Neuronal stem cell (in vitro differentiated cells): ENCODE results near the gene IBA57.
"Not testable (repeated sequence)": the region's sequence is repeated elsewhere in the genome, so short reads cannot be mapped to it uniquely, and the experiment has no call there.

Experiments used
- DNase-seq: peaks from one replicate; pipeline ENCODE4 v3.0.0-alpha.2; 2013; ENCODE audit warnings: low spot score
- H2AFZ ChIP-seq: one replicate; pipeline ENCODE4 v1.6.1; 2013; ENCODE audit warnings: mild to moderate bottlenecking, low read length, inconsistent platforms
- H2AK5ac ChIP-seq: 2 replicates; pipeline ENCODE4 v1.6.1; 2013; ENCODE audit warnings: low read depth, mild to moderate bottlenecking, inconsistent platforms, low read length, moderate library complexity, mixed read lengths
- H2BK120ac ChIP-seq: 2 replicates; pipeline ENCODE4 v1.6.1; 2013; ENCODE audit warnings: low read depth, mild to moderate bottlenecking, inconsistent platforms, low read length, moderate library complexity, mixed read lengths
- H2BK12ac ChIP-seq: one replicate; pipeline ENCODE4 v1.6.1; 2013; ENCODE audit warnings: low read length, inconsistent platforms
- H2BK15ac ChIP-seq: 2 replicates; pipeline ENCODE4 v1.6.1; 2013; ENCODE audit warnings: mild to moderate bottlenecking, low read length, inconsistent platforms, mixed read lengths
- H2BK5ac ChIP-seq: one replicate; pipeline ENCODE4 v1.6.1; 2013; ENCODE audit warnings: inconsistent platforms, mild to moderate bottlenecking, low read length, moderate library complexity
- H3K14ac ChIP-seq: one replicate; pipeline ENCODE4 v1.6.1; 2013; ENCODE audit warnings: low read length, inconsistent platforms
- H3K18ac ChIP-seq: 2 replicates; pipeline ENCODE4 v1.6.1; 2013; ENCODE audit warnings: low read length, inconsistent platforms
- H3K23ac ChIP-seq: 2 replicates; pipeline ENCODE4 v1.6.1; 2013; ENCODE audit warnings: low read depth, mild to moderate bottlenecking, mixed read lengths, low read length, inconsistent platforms; ENCODE audit not compliant: poor library complexity
- H3K27ac ChIP-seq: replicated peaks from 3 replicates; pipeline ENCODE4 v1.5.1; 2013; ENCODE audit warnings: low read length, inconsistent platforms
- H3K27me3 ChIP-seq, 3 experiments: 2 replicates each; pipeline ENCODE4 v1.6.1; 2013; ENCODE audit warnings: low read length in 3 of 3, mild to moderate bottlenecking in 2 of 3, inconsistent platforms in 1 of 3, low read depth in 1 of 3, mixed read lengths in 1 of 3, moderate library complexity in 1 of 3; ENCODE audit not compliant: control insufficient read depth in 3 of 3, insufficient read depth in 3 of 3
- H3K36me3 ChIP-seq, 2 donors: replicated peaks in 1 of 2; 2 replicates each; pipeline ENCODE4 v1.6.1; 2013; ENCODE audit warnings: low read length in 2 of 2; ENCODE audit not compliant: control insufficient read depth in 2 of 2, insufficient read depth in 2 of 2
- H3K4ac ChIP-seq: 2 replicates; pipeline ENCODE4 v1.6.1; 2013; ENCODE audit warnings: inconsistent platforms, mild to moderate bottlenecking, low read length, moderate library complexity
- H3K4me1 ChIP-seq, 2 donors: 1 replicate in 1 of 2; 2 replicates in 1 of 2; pipeline ENCODE4 v1.6.1; 2013; ENCODE audit warnings: low read length in 2 of 2, low read depth in 1 of 2; ENCODE audit not compliant: control insufficient read depth in 2 of 2, insufficient read depth in 1 of 2
- H3K4me2 ChIP-seq: one replicate; pipeline ENCODE4 v1.6.1; 2013; ENCODE audit warnings: mild to moderate bottlenecking, low read length, inconsistent platforms; ENCODE audit not compliant: insufficient read depth, poor library complexity, severe bottlenecking
- H3K4me3 ChIP-seq, 2 donors: 2 replicates each; pipeline ENCODE4 v1.5.1; 2013; ENCODE audit warnings: low read length in 2 of 2, mild to moderate bottlenecking in 2 of 2, inconsistent platforms in 1 of 2, moderate library complexity in 1 of 2
- H3K79me1 ChIP-seq: one replicate; pipeline ENCODE4 v1.6.1; 2013; ENCODE audit warnings: low read depth, mild to moderate bottlenecking, inconsistent platforms, low read length, moderate library complexity
- H3K9ac ChIP-seq: one replicate; pipeline ENCODE4 v1.6.1; 2013; ENCODE audit warnings: mild to moderate bottlenecking, low read depth, low read length, inconsistent platforms; ENCODE audit not compliant: poor library complexity
- H3K9me3 ChIP-seq, 2 donors: replicated peaks in 1 of 2; 2 replicates each; pipeline versions ENCODE3 to v1.6.1; 2013; ENCODE audit warnings: low read length in 2 of 2, mild to moderate bottlenecking in 2 of 2, inconsistent platforms in 1 of 2, low read depth in 1 of 2, mixed read lengths in 1 of 2, moderate library complexity in 1 of 2; ENCODE audit not compliant: control insufficient read depth in 2 of 2, insufficient read depth in 1 of 2
- H4K8ac ChIP-seq: one replicate; pipeline ENCODE4 v1.6.1; 2013; ENCODE audit warnings: low read depth, mild to moderate bottlenecking, inconsistent platforms, low read length, moderate library complexity
- H4K91ac ChIP-seq: one replicate; pipeline ENCODE4 v1.6.1; 2013; ENCODE audit warnings: low read length, low read depth, mild to moderate bottlenecking, inconsistent platforms; ENCODE audit not compliant: poor library complexity
- WGBS, 2 donors: extraction: QIAGEN DNeasy Blood & Tissue Kit; methylation state at CpG; one replicate each; pipeline ENCODE4 v1.1.7; 2013; ENCODE audit warnings: missing lambda C conversion rate in 2 of 2, mixed read lengths in 1 of 2; ENCODE audit not compliant: insufficient read length in 2 of 2, insufficient replicate concordance in 1 of 2; ENCODE audit errors: extremely low coverage in 2 of 2; 5-methylcytosine and 5-hydroxymethylcytosine counted together

Gene IBA57

DNA sequence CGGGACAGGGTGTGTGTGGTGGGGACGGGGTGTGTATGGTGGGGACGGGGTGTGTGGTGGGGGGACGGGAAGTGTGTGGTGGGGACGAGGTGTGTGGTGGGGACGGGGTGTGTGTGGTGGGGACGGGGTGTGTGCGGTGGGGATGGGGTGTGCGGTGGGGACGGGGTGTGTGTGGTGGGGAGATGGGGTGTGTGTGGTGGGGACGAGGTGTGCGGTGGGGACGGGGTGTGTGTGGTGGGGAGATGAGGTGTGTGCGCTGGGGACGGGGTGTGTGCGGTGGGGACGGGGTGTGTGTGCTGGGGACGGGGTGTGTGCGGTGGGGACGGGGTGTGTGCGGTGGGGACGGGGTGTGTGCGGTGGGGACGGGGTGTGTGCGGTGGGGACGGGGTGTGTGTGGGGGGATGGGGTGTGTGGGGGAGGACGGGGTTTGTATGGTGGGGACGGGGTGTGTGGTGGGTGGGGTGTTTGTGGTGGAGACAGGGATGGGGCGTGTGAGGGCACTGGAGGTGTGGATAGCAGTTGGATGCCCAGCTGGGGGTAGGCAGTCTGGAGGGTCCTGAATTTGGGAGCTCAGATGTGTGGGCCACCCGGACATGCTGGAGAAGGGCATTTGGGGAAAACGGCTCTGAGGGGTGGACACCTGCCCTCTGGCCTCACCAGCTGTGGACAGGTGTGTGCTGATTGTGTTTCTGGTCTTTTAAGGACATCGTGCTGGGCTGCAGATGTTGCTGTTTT is 16.9 kb downstream of the IBA57 start:
- Histone ChIP-seq H4K8ac (no peak overlapping the region), H2AFZ (no peak overlapping the region), H3K4me3 (no peak overlapping the region), H2BK120ac (no peak overlapping the region), H3K18ac (no peak overlapping the region), H2BK12ac (no peak overlapping the region), H2AK5ac (no peak overlapping the region), H3K79me1 (no peaks in the 10 kb centered on the region), H3K23ac (no peak overlapping the region), H3K4me1 (peaks cover 0 to 1% of the 10 kb centered on the region in 2 donors), H4K91ac (no peak overlapping the region), H2BK15ac (no peak overlapping the region), H3K9me3 (no peaks in the 10 kb centered on the region), H3K9ac (no peak overlapping the region), H3K4ac (no peak overlapping the region), H3K4me2 (no peak overlapping the region), H3K27ac (no peak overlapping the region), H2BK5ac (no peak overlapping the region), H3K14ac (no peak overlapping the region), H3K27me3 (no peaks in the 10 kb centered on the region), H3K36me3 (peaks cover 0 to 5% of the 10 kb centered on the region in 2 donors)
- no peak for DNase-seq
- WGBS, 2 donors: 100% methylated on average over 6 of the region's 32 CpGs; no CpG with 5 or more reads in 1 of the 2 donors

DNA sequence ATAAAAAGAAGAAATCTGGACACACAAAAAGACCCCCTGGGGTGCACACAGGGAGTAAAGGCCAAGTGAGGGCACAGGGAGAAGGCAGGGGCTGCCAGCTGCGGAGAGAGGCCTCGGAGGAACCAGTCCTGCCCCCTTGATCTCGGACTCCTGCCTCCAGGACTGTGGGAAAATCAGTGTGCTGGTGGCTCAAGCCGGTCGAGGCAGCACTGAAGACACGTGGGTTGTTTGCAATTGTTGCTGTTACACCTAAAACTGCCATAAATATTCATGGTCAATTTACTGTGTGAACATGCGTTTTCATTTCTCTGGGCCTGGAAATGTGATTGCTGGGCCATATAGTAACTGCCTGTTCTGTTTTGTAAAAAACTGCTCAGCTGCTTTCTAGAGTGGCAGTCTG is 18.5 kb downstream of the IBA57 start:
- H3K36me3 ChIP-seq: no peaks in the 10 kb centered on the region
- H3K14ac ChIP-seq: no peak overlapping the region
- no peak overlapping the region for H2AFZ ChIP-seq
- no peak overlapping the region for H2BK12ac ChIP-seq
- no peak for DNase-seq
- H3K4me3 ChIP-seq: no peak overlapping the region
- H4K8ac ChIP-seq: no peak overlapping the region
- no peak overlapping the region for H3K9ac ChIP-seq
- no peak overlapping the region for H2BK15ac ChIP-seq
- no peaks in the 10 kb centered on the region for H3K27me3 ChIP-seq
- H2BK120ac ChIP-seq: no peak overlapping the region
- no CpG with 5 or more reads among the region's 7 CpGs for WGBS, 2 donors
- peak overlapping the region; percentile 56 for H3K18ac ChIP-seq
- peaks cover 0 to 1% of the 10 kb centered on the region in 2 donors for H3K4me1 ChIP-seq
- H3K4ac ChIP-seq: no peak overlapping the region
- H3K27ac ChIP-seq: no peak overlapping the region
- H3K9me3 ChIP-seq: no peaks in the 10 kb centered on the region
- H4K91ac ChIP-seq: no peak overlapping the region
- H3K79me1 ChIP-seq: peaks cover 4% of the 10 kb centered on the region
- no peak overlapping the region for H2BK5ac ChIP-seq
- H2AK5ac ChIP-seq: no peak overlapping the region
- no peak overlapping the region for H3K4me2 ChIP-seq
- H3K23ac ChIP-seq: no peak overlapping the region

DNA sequence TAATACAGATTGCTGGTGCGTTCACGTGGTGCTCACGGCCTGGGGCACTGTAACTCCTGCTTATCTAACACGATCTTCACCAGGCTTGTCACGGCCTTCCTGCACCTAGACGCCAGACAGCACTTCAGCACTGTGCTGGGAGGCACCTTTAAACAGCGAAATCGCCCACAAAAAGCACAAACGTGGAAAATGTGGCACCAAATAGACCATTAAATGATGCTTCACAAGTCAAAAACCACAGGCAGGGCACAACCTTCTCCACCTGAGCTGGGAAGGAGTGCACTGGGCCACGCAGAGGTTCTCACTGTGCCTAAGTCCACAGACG is 20.0 kb downstream of the IBA57 start:
- H2AFZ ChIP-seq: no peak overlapping the region
- no peak overlapping the region for H3K9ac ChIP-seq
- H2BK15ac ChIP-seq: no peak overlapping the region
- H3K79me1 ChIP-seq: peaks cover 4% of the 10 kb centered on the region
- no peak overlapping the region for H2BK12ac ChIP-seq
- no peaks in the 10 kb centered on the region for H3K27me3 ChIP-seq
- peak overlapping the region in 1 of 2 donors; percentile 68 for H3K4me3 ChIP-seq
- no peaks in the 10 kb centered on the region for H3K36me3 ChIP-seq
- no peak overlapping the region for H4K8ac ChIP-seq
- no peak overlapping the region for H2BK120ac ChIP-seq
- H2AK5ac ChIP-seq: no peak overlapping the region
- WGBS, 2 donors: no CpG with 5 or more reads among the region's 11 CpGs
- no peak overlapping the region for H3K27ac ChIP-seq
- H3K4me2 ChIP-seq: no peak overlapping the region
- H3K18ac ChIP-seq: no peak overlapping the region
- DNase-seq: no peak
- no peaks in the 10 kb centered on the region for H3K9me3 ChIP-seq
- no peak overlapping the region for H3K23ac ChIP-seq
- no peak overlapping the region for H2BK5ac ChIP-seq
- no peak overlapping the region for H4K91ac ChIP-seq
- H3K4me1 ChIP-seq: peaks cover 0 to 1% of the 10 kb centered on the region in 2 donors
- H3K14ac ChIP-seq: no peak overlapping the region
- H3K4ac ChIP-seq: no peak overlapping the region

DNA sequence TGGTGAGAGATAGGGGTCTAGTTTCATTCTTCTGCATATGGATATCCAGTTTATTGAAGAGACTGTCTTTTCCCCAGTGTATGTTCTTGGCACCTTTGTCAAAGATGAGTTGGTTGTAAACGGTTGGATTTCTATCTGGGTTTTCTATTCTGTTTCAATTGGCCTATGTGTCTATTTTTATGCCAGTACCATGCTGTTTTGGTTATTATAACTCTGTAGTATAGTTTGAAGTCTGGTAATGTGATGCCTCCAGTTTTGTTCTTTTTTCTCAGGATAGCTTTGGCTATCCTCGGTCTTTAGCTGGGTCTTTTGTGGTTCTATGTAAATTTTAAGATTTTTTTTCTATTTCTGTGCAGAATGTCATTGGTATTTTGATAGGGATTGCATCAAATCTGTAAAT is 22.6 kb downstream of the IBA57 start:
- not testable (repeated sequence) for H3K23ac ChIP-seq, H3K4me3 ChIP-seq, DNase-seq, H4K8ac ChIP-seq, H2AFZ ChIP-seq, H3K4me2 ChIP-seq, H2AK5ac ChIP-seq, H3K27me3 ChIP-seq, H2BK120ac ChIP-seq, H2BK5ac ChIP-seq, H3K4ac ChIP-seq, H2BK15ac ChIP-seq, H3K9me3 ChIP-seq, H3K14ac ChIP-seq, H3K79me1 ChIP-seq, H3K18ac ChIP-seq, H4K91ac ChIP-seq, H3K4me1 ChIP-seq, H3K36me3 ChIP-seq, H3K9ac ChIP-seq, H3K27ac ChIP-seq, H2BK12ac ChIP-seq
- no CpG with 5 or more reads among the region's 2 CpGs for WGBS, 2 donors
